ENCODE results near the gene GRM2.
"Not testable (repeated sequence)": the region's sequence is repeated elsewhere in the genome, so short reads cannot be mapped to it uniquely, and the experiment has no call there.

GRM2 gene

DNA sequence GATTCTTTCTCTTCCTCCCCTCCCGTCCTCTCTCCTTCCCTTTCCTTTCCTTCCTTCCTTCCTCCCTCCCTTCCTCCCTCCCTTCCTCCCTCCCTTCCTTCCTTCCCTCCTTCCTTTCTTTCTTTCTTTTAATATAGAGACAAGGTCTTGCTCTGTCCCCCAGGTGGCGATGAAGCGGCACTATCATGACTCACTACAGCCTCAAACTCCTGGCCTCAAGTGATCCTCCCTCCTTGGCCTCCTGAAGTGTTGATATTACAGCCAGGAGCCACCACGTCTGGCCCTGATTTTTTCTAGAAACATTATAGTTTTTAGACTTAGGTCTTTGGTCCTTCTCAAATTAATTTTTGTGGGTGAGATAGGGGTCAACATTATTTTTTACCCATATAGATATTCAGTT, 15.5 kb downstream of the GRM2 start:
- DNase-seq (ENCODE audit: low read depth in 2 of 2): no peak

DNA sequence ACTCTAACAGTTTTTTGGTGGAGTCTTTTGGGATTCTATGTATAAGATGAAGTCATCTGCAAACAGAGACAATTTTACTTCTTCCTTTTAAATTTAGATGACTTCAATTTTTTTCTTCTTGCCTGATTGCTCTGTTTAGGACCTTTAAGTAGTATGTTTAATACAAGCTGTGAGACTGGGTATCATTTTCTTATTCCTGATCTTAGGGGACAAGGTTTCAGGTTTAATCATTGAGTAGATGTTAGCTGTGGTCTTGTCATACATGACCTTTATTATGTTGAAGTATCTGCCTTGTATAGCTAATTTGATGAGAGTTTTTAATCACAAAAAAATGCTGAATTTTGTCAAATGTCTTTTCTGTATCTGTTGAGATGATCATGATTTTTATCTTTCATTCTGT, 20.6 kb downstream of the GRM2 start:
- no peak for DNase-seq (ENCODE audit: low read depth in 2 of 2)

DNA sequence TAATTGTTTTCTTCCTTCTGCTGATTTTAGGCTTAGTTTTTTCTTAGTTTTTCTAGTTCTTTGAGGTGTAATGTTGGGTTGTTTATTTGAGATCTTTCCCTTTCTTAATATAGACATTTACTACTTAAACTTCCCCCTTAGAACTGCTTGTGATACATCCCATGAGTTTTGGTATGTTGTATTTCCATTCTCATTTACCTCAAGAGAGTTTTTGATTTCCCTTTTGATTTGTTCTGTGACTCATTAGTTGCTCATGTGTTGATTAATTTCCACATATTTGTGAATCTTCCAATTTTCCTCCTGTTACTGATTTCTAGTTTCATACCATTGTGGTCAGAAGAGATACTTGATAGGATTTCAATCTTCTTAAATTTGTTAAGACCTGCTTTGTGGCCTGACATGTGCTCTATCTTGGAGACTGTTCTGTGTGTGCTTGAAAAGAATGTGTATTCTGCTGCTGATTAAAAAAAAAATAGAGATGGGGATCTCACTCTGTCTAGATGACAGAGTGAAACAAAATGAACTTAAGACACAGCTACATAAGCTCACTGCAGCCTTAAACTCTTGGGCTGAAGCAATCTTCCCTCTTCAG, 22.3 kb downstream of the GRM2 start:
- DNase-seq (ENCODE audit: low read depth in 2 of 2): no peak

DNA sequence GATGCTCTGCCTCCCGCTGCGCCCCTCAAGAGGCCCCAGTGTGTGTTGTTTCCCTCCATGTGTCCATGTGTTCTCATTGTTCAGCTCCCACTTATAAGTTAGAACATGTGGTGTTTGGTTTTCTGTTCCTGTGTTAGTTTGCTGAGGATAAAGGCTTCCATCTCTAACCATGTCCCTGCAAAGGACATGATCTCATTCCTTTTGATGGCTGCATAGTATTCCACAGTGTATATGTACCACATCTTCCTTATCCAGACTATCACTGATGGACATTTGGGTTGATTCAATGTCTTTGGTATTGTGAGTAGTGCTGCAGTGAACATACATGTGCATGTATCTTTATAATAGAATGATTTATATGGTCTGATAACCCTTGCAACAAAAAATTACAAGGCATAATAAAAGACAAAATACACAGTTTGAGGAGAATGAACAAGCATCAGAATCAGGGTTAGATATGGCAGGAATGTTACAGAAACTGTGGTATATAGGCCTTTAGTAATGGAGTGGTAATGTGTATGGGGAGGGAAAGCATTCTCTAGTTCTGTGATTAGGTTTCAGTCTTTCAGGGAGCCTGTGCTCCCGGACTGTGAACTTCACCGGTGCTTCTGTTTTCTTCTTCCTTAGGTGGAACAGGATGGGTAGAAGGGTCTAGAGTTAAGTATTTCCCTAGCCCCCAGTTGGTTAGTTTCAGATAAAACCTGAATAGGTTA, 27.1 kb downstream of the GRM2 start:
- DNase-seq (ENCODE audit: low read depth in 2 of 2): no peak

DNA sequence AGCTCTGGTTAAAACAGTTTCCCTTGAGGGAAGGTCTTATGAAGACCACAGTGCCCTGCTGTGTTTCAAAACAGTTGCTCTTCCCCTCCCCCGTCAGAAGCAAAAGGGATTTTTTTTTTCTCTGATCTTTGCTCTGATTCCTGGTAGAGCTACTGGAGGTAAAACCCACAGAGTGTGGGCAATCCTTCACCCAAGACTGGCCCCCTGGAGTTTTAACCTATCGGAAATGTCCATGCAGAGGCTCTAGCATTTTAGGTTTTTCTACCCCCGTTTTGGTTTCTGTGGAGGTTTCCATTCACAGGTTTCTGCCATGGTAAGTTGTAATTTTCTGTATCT, 27.7 kb downstream of the GRM2 start:
- no peak for DNase-seq (ENCODE audit: low read depth in 2 of 2)

DNA sequence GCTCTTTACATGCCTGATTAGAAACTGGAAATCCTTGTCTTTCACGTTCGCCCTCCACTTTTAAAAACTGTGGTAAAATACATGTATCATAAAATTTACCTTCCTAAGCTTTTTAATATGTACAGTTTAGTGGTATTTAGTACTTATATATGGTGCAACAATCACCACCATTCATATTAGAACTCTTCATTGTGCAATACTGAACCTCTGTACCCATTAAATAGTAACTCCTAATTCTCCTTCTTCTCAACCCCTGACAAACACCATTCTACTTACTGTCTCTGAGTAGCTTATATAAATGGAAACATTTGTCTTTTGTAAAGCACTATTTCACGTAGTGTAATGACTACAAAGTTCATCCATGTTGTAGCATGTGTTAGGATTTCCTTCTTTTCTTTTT, 28.2 kb downstream of the GRM2 start:
- DNase-seq (ENCODE audit: low read depth in 2 of 2): no peak

DNA sequence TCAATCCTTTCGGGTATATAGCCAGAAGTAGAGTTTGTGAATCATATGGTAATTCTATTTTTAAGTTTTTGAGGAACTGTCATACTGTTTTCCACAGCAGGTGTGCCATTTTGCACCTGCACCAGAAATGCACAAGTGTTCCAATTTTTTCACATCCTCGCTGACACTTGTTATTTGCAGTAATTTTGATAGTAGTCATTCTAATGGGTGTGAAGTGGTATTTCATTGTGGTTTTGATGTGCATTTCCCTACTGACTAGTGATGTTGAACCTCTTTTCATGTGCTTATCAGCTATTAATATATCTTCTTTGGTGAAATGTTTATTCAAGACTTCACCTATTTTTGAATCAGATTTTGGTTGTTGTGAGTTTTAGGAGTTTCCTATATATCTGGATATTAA, 29.1 kb downstream of the GRM2 start:
- no peak for DNase-seq (ENCODE audit: low read depth in 2 of 2)

DNA sequence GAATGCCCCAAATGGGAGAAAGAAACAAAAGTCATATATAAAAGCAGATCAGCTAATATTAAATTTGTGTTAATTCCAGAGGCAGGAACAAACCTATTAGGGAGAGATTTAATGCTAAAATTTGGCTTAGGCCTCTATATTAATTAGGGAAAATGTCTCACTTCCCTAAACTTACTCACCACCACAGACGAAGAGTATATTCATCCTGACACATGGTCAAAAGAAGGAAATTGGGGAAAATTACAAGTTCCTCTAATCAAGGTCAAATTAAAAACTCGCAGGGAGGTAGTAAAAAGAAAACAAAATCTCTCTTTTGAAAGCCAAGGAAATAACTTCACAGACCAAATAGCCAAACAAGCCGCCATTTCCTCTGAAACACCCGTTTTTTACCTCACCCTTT, 32.2 kb downstream of the GRM2 start:
- DNase-seq (ENCODE audit: low read depth in 2 of 2): no peak

DNA sequence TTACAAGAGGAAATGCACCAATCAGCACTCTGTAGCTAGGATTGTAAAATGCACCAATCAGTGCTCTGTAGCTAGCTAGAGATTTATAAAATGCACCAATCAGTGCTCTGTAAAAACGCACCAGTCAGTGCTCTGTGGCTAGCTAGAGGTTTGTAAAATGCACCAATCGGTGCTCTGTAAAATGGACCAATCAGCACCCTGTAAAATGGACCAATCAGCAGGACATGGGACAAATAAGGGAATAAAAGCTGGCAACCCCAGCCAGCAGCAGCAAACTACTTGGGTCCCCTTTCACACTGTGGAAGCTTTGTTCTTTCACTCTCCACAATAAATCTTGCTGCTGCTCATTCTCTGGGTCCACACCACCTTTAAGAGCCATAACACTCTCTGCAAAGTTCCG, 35.5 kb downstream of the GRM2 start:
- DNase-seq (ENCODE audit: low read depth in 2 of 2): not testable (repeated sequence)

DNA sequence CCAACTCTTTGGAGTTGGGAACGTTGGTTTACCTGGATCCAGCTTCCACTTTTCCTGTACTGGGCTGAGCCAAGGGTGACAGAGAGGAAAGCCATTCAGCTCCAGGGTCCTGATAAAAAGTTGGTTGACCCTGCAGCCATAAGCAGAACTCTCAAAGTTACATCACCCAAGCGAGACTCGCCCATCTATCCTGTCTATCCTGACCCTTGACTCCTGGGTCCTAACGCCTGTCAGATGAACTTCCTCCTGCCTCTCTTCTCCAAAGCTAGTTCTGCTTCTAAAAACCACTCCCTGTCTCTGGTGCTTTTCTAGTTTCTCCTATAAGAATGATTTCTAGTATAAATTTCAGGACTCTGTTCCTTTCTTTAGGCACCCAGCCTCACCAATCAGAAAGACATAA, 36.1 kb downstream of the GRM2 start:
- DNase-seq (ENCODE audit: low read depth in 2 of 2): not testable (repeated sequence)

DNA sequence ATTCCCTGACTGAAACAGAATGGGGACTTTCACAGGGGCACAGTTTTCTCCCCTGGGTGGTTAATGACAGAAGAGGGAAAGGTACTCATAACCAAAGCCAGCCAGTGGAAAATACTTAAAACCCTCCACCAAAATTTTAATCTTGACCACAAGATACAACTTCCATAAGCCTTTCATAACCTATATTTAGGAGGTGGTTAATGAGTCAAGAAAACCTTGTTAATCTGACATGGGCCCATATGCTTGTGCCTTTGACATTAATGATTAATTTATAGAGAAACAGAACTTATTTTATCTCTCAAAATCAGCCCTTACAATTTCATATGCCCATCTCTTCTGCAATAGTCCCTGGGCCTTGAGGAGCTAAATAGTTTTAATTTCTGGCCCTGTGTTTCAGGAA, 41.0 kb downstream of the GRM2 start:
- DNase-seq (ENCODE audit: low read depth in 2 of 2): no peak

DNA sequence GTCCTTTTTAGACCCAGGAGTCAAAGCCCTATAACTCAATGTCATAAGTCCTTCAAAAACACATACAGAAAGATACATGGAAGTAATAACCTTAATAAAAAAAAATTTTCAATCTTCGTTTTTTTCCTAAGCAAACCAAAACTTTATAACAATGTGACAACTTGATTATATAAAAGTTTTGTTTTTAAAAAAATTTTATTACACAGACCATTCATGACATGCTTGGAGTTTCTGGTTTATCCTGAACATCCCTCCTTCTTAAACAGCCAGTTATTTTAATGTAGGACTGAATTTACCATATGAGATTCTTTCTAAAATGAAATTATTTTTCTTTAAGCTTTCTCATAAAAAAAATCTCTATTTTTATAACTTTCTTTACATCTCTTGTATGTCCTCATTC, 41.5 kb downstream of the GRM2 start:
- DNase-seq (ENCODE audit: low read depth in 2 of 2): no peak

DNA sequence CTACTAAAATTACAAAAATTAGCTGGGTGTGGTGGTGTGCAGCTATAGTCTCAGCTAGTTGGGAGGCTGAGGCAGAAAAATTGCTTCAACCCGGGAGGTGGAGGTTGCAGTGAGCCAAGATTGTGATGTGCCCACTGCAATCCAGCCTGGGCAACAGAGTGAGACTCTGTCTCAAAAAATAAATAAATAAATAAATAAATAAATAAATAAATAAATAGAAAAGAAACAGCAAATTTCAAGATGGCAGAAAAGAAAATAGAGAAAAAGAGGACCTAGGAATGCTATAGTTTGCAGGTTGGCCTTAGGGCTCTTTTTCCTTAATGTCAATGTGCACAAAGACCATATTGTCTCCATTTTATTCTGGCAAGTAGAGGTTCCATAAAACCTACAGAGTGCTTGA, 44.0 kb downstream of the GRM2 start:
- no peak for DNase-seq (ENCODE audit: low read depth in 2 of 2)

DNA sequence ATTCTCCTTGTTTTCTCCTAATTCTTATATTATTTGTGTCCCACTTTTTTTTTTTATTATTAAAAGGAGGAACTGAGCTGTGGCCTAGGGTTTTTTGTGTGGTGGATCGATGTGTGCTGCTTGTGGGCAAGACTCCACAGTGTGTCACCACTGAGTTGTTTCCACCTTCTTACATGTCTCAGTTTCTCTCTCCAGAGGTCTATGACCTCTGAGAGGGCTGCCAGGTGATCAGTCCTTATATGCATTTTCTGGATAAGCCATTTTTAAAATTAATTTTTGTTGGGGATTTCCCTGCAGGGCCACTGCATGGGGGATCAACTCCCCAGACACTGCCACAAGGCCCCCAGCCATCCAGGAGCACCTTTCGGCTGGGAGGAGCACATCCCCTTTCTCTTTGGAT, 44.4 kb downstream of the GRM2 start:
- DNase-seq (ENCODE audit: low read depth in 2 of 2): no peak

DNA sequence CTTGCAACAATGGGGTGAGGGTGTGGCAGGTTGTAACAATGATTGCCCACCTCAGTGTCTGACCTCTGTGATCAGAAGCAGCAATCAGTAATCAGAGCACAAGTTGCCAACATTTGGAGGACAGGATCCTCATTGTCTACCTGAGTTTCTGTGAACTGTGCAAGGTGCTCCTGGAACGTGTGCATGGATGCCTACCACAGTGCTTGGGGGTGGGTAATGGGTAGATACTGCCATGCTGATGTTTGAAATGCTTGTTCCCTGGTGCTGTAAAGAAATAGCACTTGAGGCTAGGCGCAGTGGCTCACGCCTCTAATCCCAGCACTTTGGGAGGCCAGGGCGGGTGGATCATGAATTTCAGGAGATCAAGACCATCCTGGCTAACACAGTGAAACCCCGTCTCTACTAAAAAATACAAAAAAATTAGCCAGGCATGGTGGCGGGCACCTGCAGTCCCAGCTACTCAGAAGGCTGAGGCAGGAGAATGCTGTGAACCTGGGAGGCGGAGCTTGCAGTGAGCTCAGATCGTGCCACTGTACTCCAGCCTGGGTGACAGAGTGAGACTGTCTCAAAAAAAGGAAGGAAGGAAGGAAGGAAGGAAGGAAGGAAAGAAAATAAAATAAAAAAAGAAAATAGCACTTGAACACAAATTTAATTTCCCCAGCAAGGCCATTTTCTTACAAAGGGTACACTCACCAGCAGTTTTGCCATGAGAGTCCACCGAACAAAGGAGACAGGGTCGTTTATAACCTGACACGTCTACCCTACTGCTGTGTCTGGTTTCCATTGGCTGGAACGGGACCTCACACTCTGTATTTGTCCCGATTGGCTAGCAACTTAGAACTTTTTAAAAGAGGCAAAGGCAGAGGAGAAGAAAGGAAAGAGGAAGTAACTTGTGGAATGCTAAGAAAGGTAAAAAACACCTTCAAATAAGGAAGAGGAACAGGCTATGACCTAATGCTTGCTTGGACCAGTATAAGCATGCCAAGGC, 47.2 kb downstream of the GRM2 start:
- DNase-seq (ENCODE audit: low read depth in 2 of 2): not testable (repeated sequence)

DNA sequence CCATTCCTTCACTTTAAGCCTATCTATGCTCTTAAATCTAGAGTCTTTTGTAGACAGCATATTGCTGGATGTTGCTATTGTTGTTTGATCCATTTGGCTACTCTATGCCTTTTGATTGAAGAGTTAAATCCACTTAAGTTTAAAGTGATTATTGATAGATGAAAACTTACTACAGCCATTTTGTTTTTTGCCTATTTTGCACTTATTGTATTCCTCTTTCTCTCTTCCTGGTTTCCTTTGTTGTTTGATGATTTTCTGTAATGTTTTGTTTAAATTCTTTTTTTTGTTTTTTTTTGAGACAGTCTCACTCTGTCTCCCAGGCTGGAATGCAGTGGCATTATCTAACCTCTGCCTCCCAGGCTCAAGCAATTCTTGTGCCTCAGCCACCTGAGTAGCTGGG, 52.3 kb downstream of the GRM2 start:
- DNase-seq (ENCODE audit: low read depth in 2 of 2): no peak
